NB4 (cell line): Measurements from ENCODE around the gene TTL.

Experiments used
- DNase-seq: peaks from one replicate; pipeline ENCODE4 v3.0.0; 2010; ENCODE audit warnings: low read depth
- H3K4me3 ChIP-seq: one replicate; pipeline ENCODE4 v1.5.1; 2011; ENCODE audit warnings: mild to moderate bottlenecking, low read depth, low read length, moderate library complexity
- MYC ChIP-seq: IDR thresholded peaks from 2 replicates; pipeline ENCODE4 v1.6.1; 2011; ENCODE audit warnings: low read depth, low read length
- POLR2A ChIP-seq: IDR thresholded peaks from 2 replicates; pipeline ENCODE4 v1.6.1; 2011; ENCODE audit warnings: mild to moderate bottlenecking; ENCODE audit not compliant: insufficient read length; ENCODE audit errors: extremely low read depth
- TF ChIP-seq, protein P1 (sequence below): IDR thresholded peaks from 2 replicates; pipeline ENCODE4 v1.6.1; 2011; ENCODE audit warnings: low read depth, low read length
- TF ChIP-seq, protein P2 (sequence below): IDR thresholded peaks from one replicate; pipeline ENCODE4 v1.5.1; 2012; ENCODE audit warnings: low read depth, low read length

The TTL gene

DNA sequence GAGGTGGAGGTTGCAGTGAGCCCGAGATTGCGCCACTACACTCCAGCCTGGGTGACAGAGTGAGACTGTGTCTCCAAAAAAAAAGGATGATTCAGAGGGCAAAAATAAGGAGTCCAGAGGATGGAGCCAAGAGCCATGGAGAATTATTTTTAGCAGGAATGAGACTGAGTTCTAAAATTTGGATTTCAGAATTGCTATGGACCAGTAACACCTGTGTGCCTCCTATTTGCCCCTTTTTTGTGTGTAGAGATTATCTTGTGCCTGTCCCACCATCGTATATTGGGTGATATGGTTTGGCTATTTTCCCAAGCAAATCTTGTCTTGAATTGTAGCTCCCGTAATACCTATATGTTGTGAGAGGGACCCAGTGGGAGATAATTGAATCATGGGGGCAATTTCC is 32.1 kb upstream of the TTL start:
- H3K4me3 ChIP-seq = no peak overlapping the region
- no peak for DNase-seq
- TF ChIP-seq POLR2A = no peak

DNA sequence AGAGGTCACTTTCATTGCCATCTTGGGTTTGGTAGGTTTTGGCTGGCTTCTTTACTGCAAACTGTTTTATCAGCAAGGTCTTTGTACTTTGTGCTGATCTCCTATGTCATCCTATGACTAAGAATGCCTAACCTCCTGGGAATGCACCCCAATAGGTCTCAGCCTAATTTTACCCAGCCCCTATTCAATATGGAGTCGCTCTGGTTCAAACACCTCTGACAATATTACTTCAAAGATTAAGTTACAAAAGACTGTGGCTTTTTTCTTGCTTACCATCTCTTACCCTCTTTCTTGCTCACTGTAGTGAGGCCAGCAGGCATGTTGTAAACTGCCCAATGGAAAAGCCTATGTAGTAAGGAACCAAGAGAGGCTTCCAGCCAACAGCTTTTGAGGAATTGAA is 30.6 kb upstream of the TTL start:
- TF ChIP-seq MYC = no peak
- TF ChIP-seq, protein P1, sequence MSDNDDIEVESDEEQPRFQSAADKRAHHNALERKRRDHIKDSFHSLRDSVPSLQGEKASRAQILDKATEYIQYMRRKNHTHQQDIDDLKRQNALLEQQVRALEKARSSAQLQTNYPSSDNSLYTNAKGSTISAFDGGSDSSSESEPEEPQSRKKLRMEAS = no peak
- no peak overlapping the region for H3K4me3 ChIP-seq
- DNase-seq = no peak

DNA sequence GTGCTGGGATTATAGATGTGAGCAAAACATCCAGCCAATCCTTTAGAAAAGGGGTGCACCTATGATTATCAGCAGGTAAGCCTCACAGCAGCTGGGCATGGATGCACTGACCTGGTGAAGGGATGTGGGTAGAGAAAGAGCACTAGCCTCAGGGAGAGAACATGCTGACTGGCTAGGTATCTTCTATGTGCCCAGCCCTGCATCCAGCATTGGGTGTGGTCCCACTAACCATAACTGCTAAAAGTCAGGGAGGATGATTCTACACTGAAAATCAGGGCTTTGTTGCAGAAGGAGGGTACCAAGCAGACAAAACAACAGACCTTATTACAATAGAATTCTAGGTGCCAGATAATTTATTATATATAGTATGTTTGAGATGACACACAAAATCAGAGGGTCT is 27.4 kb upstream of the TTL start:
- TF ChIP-seq, protein P1 = no peak
- TF ChIP-seq MYC = no peak
- TF ChIP-seq POLR2A = no peak
- TF ChIP-seq, protein P2, sequence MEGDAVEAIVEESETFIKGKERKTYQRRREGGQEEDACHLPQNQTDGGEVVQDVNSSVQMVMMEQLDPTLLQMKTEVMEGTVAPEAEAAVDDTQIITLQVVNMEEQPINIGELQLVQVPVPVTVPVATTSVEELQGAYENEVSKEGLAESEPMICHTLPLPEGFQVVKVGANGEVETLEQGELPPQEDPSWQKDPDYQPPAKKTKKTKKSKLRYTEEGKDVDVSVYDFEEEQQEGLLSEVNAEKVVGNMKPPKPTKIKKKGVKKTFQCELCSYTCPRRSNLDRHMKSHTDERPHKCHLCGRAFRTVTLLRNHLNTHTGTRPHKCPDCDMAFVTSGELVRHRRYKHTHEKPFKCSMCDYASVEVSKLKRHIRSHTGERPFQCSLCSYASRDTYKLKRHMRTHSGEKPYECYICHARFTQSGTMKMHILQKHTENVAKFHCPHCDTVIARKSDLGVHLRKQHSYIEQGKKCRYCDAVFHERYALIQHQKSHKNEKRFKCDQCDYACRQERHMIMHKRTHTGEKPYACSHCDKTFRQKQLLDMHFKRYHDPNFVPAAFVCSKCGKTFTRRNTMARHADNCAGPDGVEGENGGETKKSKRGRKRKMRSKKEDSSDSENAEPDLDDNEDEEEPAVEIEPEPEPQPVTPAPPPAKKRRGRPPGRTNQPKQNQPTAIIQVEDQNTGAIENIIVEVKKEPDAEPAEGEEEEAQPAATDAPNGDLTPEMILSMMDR = no peak
- DNase-seq = no peak
- H3K4me3 ChIP-seq = no peak overlapping the region

DNA sequence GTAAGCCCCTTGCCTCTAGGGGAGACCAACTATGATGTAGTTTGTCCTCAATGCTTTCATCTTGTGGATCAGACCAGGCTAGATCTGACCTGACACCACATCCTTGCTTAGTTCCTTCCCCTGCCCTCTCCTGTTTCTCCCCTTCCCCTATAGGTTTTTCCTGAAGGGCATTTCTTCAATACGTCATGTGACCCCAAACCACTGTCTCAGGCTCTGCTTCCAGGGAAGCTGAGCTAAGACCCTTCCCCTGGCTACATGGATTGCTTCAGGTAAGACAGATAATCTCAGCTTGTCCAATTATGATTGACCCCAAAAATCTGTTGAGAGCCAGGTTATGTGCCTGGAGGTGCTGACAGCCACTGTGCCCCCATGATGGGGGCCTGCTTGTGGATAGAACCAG is 22.6 kb upstream of the TTL start:
- no peak for DNase-seq
- TF ChIP-seq POLR2A (no peak), MYC (no peak)
- TF ChIP-seq, protein P2 = no peak
- TF ChIP-seq, protein P1 = no peak

DNA sequence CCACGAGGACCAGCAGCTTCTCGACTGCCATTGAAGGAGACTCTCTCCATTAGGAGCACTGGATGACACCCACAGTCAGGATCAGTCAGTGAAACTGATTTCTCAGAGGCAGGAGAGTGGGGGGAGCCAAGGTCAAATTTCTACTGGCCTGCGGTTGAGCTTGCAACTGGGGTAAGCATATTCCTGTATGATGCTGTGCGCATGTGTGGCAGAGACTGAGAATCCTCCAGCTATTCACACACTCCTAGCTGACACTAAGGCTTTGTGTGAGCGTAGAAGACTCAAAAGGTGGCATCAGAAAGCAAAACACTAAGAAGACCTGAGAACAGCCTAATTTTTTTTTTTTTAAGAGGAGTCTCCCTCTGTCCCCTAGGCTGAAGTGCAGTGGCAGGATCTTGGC is 19.8 kb upstream of the TTL start:
- TF ChIP-seq POLR2A = no peak
- TF ChIP-seq, protein P1 = no peak
- TF ChIP-seq, protein P2 = no peak
- TF ChIP-seq MYC = no peak
- no peak overlapping the region for H3K4me3 ChIP-seq
- no peak for DNase-seq

More for the DNA sequence above, 22.6 kb upstream of the TTL start:
- H3K4me3 ChIP-seq = no peak overlapping the region

DNA sequence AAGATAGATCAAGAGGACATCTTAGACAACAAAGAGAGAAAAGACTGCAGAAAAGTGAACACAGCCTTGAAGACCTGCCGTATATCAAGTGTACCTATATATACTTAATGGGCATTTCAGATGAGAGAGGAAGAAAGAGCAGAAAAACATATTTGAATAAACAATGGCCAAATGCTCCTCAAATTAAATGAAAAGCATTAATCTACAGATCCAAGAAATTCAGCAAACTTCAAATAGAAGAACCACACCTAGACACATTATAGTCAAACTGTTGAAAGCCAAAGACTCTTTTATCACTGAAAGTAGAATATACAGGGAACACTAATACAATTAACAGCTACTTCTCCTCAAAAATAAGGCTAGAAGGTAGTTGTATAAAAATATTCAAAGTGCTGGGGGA is 18.7 kb upstream of the TTL start:
- no peak for TF ChIP-seq MYC
- TF ChIP-seq, protein P1 = no peak
- TF ChIP-seq, protein P2 = no peak
- DNase-seq = no peak
- H3K4me3 ChIP-seq = no peak overlapping the region

DNA sequence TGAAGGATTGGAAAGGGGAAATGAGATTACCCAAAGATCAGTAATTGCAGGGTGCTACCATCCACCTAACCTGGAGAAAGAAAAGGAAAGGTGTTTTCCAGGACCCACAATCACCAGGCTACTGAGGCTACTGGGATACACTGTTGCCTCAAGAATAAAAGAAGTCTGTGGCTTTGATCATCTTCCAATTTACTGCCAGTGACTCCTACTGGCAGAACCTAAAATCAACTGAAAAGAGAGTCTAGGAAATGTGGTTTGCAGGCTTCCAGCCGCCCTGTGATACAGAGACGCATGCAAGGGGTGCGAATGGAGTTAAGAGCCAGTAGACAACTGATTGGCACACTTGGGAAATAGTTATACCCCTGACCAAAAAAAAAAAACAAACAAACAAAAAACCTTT is 16.6 kb upstream of the TTL start:
- DNase-seq = no peak
- TF ChIP-seq MYC (no peak), POLR2A (no peak)
- TF ChIP-seq, protein P1 = no peak
- TF ChIP-seq, protein P2 = peak; percentile 8

More for the DNA sequence above, 16.6 kb upstream of the TTL start:
- H3K4me3 ChIP-seq = no peak overlapping the region
